Tibial nerve (tissue), 4 donors: ENCODE measurements around the gene TSHZ1.

Experiments
- CTCF ChIP-seq, 5 experiments: fragments of 200-600 bp in 3 of 5; fragments of 450-650 bp in 2 of 5; sonication (generic) in 3 of 5; IDR thresholded peaks; one replicate each; pipeline ENCODE4 v1.5.1; 2016 to 2019; ENCODE audit warnings: antibody characterized with exemption in 5 of 5, mild to moderate bottlenecking in 3 of 5, moderate library complexity in 2 of 5
- EP300 ChIP-seq, 2 donors: sonication (generic); formaldehyde crosslinking; IDR thresholded peaks; one replicate each; pipeline ENCODE4 v1.6.1; 2017; ENCODE audit warnings: antibody characterized with exemption in 2 of 2, mild to moderate bottlenecking in 1 of 2
- POLR2A ChIP-seq, 2 donors: fragments of 450-650 bp; IDR thresholded peaks; one replicate each; pipeline ENCODE4 v1.6.1; 2017; ENCODE audit warnings: antibody characterized with exemption in 2 of 2, mild to moderate bottlenecking in 2 of 2, moderate library complexity in 2 of 2

GRCh38 chr18:75211953-75212750, 1.6 kb downstream of the TSHZ1 start:
- TF ChIP-seq CTCF (IDR thresholded peaks at IDR 0.05) (no peak), EP300 (IDR thresholded peaks at IDR 0.05) (no peak), POLR2A (IDR thresholded peaks at IDR 0.05) (no peak)
